Endothelial cell of umbilical vein (primary cell): ENCODE measurements around the gene ARSH. TPM values are rescaled to one million over a fixed set of nuclear protein-coding genes. Genes with fewer than 3 reads are reported as not detected.
A peak's percentile ranks its signal among the peaks of the same experiment; 100 is the strongest.

Experiments used
- BruUV-seq: library from RNA; stranded (reverse); fragments of 400-500 nt; replicated peaks from 2 replicates; lab custom pipeline; 2021; lab: Mats Ljungman, UMichigan
- CTCF ChIA-PET: fragments of 300-600, 350-600 bp; sonication (Branson Sonifier 250); formaldehyde crosslinking; loops from one replicate; lab custom pipeline; 2021; ENCODE audit warnings: antibody characterized with exemption, inconsistent platforms; lab: Charles Lee
- POLR2A ChIA-PET: fragments of 300-600, 350-600 bp; sonication (Branson Sonifier 250); formaldehyde crosslinking; loops from one replicate; lab custom pipeline; 2021; ENCODE audit warnings: antibody characterized with exemption, inconsistent platforms; lab: Charles Lee
- DNase-seq: peaks from one replicate; pipeline ENCODE4 v3.0.0-alpha.2; 2011; ENCODE audit warnings: low read depth, low spot score
- FAIRE-seq: peaks from 2 replicates; lab custom pipeline; 2011; peaks lifted over from hg19 to GRCh38; lab: Jason Lieb, UNC
- H2AFZ ChIP-seq: 2 replicates; pipeline ENCODE4 v1.6.0; 2012; ENCODE audit warnings: low read depth, low read length, control low read depth, inconsistent platforms
- H3K27ac ChIP-seq: 2 replicates; pipeline ENCODE4 v1.5.1; 2011; ENCODE audit warnings: low read depth, mild to moderate bottlenecking, control low read depth, low read length, moderate library complexity; ENCODE audit not compliant: insufficient read depth
- H3K27me3 ChIP-seq, 2 experiments: 2 replicates each; pipeline versions ENCODE4 v1.6.0 to v1.6.1; 2011; ENCODE audit warnings: low read length in 2 of 2, mixed read lengths in 1 of 2; ENCODE audit not compliant: control insufficient read depth in 2 of 2, insufficient read depth in 2 of 2
- H3K36me3 ChIP-seq, 2 experiments: 2 replicates in 1 of 2; 3 replicates in 1 of 2; pipeline ENCODE4 v1.5.1; 2011; ENCODE audit warnings: low read length in 2 of 2, mild to moderate bottlenecking in 1 of 2, moderate library complexity in 1 of 2; ENCODE audit not compliant: control insufficient read depth in 2 of 2, insufficient read depth in 2 of 2; ENCODE audit errors: extremely low read depth in 1 of 2
- H3K4me1 ChIP-seq: 3 replicates; pipeline ENCODE4 v1.5.1; 2011; ENCODE audit warnings: mild to moderate bottlenecking, low read length; ENCODE audit not compliant: control insufficient read depth, insufficient read depth; ENCODE audit errors: extremely low read depth
- H3K4me2 ChIP-seq: 2 replicates; pipeline ENCODE4 v1.6.1; 2011; ENCODE audit warnings: low read length, control low read depth, mixed read lengths; ENCODE audit not compliant: insufficient read depth
- H3K4me3 ChIP-seq, 3 experiments: fragments of 200-600 bp in 1 of 3; sonication (generic), shearing (Covaris generic) in 1 of 3; replicated peaks in 1 of 3; 2 replicates each; pipeline ENCODE4 v1.5.1; 2011 to 2016; ENCODE audit warnings: control low read depth in 3 of 3, low read length in 3 of 3, mild to moderate bottlenecking in 2 of 3, inconsistent platforms in 1 of 3, low read depth in 1 of 3, moderate library complexity in 1 of 3; ENCODE audit not compliant: insufficient read depth in 1 of 3
- H3K79me2 ChIP-seq: 2 replicates; pipeline ENCODE4 v1.6.0; 2012; ENCODE audit warnings: low read length, inconsistent platforms; ENCODE audit not compliant: control insufficient read depth, insufficient read depth
- H3K9ac ChIP-seq: replicated peaks from 2 replicates; pipeline ENCODE3; 2011; ENCODE audit warnings: low read length, control low read depth; ENCODE audit not compliant: insufficient read depth; ENCODE audit errors: extremely low read depth
- H3K9me1 ChIP-seq: replicated peaks from 3 replicates; pipeline ENCODE4 v1.6.0; 2011; ENCODE audit warnings: mild to moderate bottlenecking, low read length; ENCODE audit not compliant: control insufficient read depth, insufficient read depth; ENCODE audit errors: extremely low read depth
- H3K9me3 ChIP-seq: replicated peaks from 2 replicates; pipeline ENCODE4 v1.5.1; 2012; ENCODE audit warnings: low read length, inconsistent platforms; ENCODE audit not compliant: control insufficient read depth, insufficient read depth
- H4K20me1 ChIP-seq: replicated peaks from 2 replicates; pipeline ENCODE3; 2011; ENCODE audit warnings: mild to moderate bottlenecking, low read length; ENCODE audit not compliant: control insufficient read depth, insufficient read depth; ENCODE audit errors: extremely low read depth
- EZH2 ChIP-seq: IDR thresholded peaks from 2 replicates; pipeline ENCODE4 v1.6.1; 2012; ENCODE audit warnings: borderline replicate concordance, low read depth, mild to moderate bottlenecking, moderate library complexity, low read length, inconsistent platforms; ENCODE audit not compliant: severe bottlenecking
- GATA2 ChIP-seq: IDR thresholded peaks from 2 replicates; pipeline ENCODE4 v1.7.0; 2011; ENCODE audit warnings: low read depth, mild to moderate bottlenecking, moderate library complexity, mixed read lengths, low read length; ENCODE audit not compliant: insufficient read length, insufficient read depth
- JUN ChIP-seq: IDR thresholded peaks from 2 replicates; pipeline ENCODE4 v1.6.1; 2011; ENCODE audit warnings: borderline replicate concordance, low read depth; ENCODE audit not compliant: insufficient read length, insufficient read depth
- MYC ChIP-seq: IDR thresholded peaks from one replicate; pipeline ENCODE4 v1.6.1; 2011; ENCODE audit warnings: mild to moderate bottlenecking, low read depth, low read length
- dilution Hi-C: fragments of 300-500 bp; cut with MboI; formaldehyde crosslinking; loops from one replicate; pipeline ENCODE4 v1.15.0; 2019; ENCODE audit warnings: low sequenced_read_pairs; ENCODE audit not compliant: extremely low pct_ligation_motif_present
- intact Hi-C: fragments of 100-400 bp; cut with micrococcal nuclease; formaldehyde crosslinking; loops from one replicate; pipeline ENCODE4 v1.10.0; 2022
- polyA plus RNA-seq, 4 experiments: library from polyadenylated mRNA; depleted of rRNA in 3 of 4; stranded (reverse) in 3 of 4; unstranded in 1 of 4; fragments of >200 nt; gene quantifications; 2 replicates each; pipeline versions ENCODE4 v1.2.1 to v1.2.3, GENCODE V29; 2011 to 2012; ENCODE audit warnings: missing spikeins in 1 of 4
- total RNA-seq: library from RNA; stranded (reverse); gene quantifications from 2 replicates; pipeline ENCODE4 v1.2.3, GENCODE V29; 2021

ARSH gene
- total and polyA plus RNA-seq, 2 donors (not counting 3 experiments of a cell fraction or from before 2014, with no cell fraction given), result not detected

DNA sequence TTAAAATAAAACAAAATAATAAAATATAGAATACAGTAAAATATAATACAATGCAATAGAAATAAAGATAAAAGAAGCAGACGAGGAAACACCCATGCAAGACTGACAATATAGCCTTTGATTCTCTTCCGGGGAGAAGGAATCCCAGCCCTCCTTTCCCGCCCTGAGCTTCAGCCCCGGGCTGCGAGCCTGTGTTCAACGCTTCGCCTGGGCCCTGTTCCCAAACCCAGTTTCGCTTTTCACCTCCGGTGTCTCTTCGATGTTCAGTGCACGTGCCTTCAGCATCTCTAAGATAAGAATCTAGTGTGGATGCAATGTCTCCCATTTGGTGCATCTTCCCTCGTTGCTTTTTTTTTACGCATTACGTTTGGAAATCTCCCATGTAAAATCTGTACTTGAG, 38.8 kb upstream of the ARSH start:
- CTCF ChIA-PET, result no interaction called here
- Histone ChIP-seq H3K36me3 (no peaks in the 10 kb centered on the region), H3K9ac (peak overlapping the region; percentile 23), H3K4me1 (peaks cover 12% of the 10 kb centered on the region), H3K4me3 (no peak overlapping the region), H3K79me2 (no peaks in the 10 kb centered on the region), H3K9me1 (no peaks in the 10 kb centered on the region), H2AFZ (no peak overlapping the region), H3K27me3 (no peaks in the 10 kb centered on the region), H3K9me3 (no peaks in the 10 kb centered on the region), H4K20me1 (no peaks in the 10 kb centered on the region), H3K27ac (no peak overlapping the region), H3K4me2 (peak overlapping the region; percentile 24)
- TF ChIP-seq JUN (no peak), GATA2 (peak; percentile 28)
- intact Hi-C loops (no loop called here), dilution Hi-C loops (no loop called here)
- POLR2A ChIA-PET, result no interaction called here
- FAIRE-seq (no peak), DNase-seq (no peak)
- BruUV-seq, result no TSS peak

DNA sequence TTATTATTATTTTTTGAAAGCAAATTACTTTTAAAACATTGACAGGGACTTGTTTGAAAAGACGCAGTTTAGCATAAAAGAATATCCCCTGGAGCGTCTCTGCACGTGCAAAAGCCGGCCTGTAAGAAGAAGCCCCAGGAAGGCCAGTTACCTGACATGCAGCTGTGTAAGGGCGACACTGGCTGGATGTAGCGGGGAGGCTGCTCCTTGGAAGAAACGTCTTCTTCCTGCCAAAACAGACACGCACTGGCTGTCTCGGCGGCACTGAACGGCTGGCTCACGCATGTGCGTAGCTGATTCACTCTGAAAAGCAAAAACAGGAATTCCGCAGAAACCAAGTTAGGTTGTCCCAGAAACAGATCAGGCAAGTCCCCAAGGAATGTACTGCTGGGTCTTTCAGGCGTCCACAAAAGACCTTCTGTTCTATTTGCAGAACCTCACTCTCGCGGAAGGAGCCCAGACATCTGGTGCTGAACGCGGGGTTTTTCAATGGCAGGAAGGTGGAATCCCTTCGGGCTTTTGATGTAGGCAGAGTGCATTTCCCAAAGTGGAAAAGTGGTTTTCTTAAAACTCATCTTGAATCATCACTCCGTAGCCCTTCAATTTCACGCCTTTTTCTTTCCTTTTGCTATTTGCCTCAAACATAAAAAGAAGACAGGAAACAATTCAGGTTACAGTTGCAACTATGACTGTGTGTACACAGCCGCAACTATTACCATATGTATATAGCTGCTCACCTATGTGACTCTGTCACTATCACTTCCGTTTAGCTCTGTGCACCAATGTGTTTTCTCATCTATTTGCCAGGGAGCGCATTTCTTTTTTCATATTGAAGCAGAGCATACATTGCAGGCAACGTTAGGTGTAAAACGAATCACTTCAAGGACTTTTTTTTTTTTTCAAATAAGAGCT, 38.1 kb upstream of the ARSH start:
- ChIA-PET CTCF (no interaction called here), POLR2A (no interaction called here)
- intact Hi-C loops (no loop called here), dilution Hi-C loops (no loop called here)
- H4K20me1 ChIP-seq, result no peaks in the 10 kb centered on the region
- H3K79me2 ChIP-seq, result no peaks in the 10 kb centered on the region
- peak overlapping the region in 1 of 3 experiments; percentile 19 for H3K4me3 ChIP-seq
- no peaks in the 10 kb centered on the region for H3K9me1 ChIP-seq
- H3K9me3 ChIP-seq, result no peaks in the 10 kb centered on the region
- no peaks in the 10 kb centered on the region for H3K27me3 ChIP-seq
- DNase-seq (peak; percentile 5), FAIRE-seq (peak; percentile 91)
- peaks cover 11% of the 10 kb centered on the region for H3K4me1 ChIP-seq
- peak overlapping the region; percentile 24 for H3K4me2 ChIP-seq
- BruUV-seq, result no TSS peak
- H3K27ac ChIP-seq, result no peak overlapping the region
- H3K9ac ChIP-seq, result peak overlapping the region; percentile 23
- peak overlapping the region; percentile 61 for H2AFZ ChIP-seq
- no peaks in the 10 kb centered on the region for H3K36me3 ChIP-seq
- TF ChIP-seq MYC, result no peak
- TF ChIP-seq GATA2, result peak; percentile 0
- TF ChIP-seq EZH2, result no peak
